COLO668 (cell line): ENCODE results near the gene CHAC1.

ENCODE experiments used
- DNase-seq: peaks from one replicate; lab custom pipeline; 2025; ENCODE audit not compliant: unreplicated experiment; lab: John Stamatoyannopoulos, UW

Gene CHAC1

DNA sequence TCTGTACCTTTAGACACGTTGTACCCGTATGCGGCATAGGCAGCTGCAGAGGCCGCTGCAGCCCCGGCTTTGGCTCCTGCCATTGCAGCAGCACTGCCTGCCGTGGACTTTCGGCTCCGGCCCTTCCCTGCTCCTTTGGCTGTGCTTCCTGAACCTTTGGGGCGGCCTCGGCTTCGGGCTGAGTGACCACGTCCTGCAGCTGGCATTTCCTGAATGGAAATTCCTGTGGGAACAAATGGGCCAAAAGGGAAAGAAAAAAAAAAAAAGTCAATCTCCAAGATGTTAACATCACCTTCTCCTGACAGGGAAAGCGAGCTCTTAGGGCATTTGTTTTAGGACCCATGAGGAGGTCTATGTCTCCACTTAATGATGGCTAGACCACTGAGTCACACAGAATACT, 29.6 kb downstream of the CHAC1 start:
- no peak for DNase-seq

DNA sequence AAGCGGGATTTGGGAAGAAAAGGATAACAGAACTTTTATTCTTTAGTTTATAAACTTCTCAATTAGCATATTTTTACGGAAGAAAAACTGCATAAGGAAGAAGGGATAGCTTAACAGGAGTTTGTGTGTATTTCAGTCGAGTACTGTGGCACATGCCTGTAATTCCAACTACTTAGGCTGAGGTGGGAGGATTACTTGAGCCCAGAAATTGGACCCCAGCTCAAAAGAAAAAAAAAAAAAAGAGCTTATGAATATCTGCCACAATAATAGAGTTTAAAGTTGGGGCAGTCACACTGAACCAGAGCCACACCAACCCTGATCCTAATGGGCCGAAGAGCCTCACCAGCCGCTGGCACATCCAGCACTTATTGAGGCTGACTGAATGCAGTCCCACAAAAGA, 31.1 kb downstream of the CHAC1 start:
- DNase-seq: no peak

DNA sequence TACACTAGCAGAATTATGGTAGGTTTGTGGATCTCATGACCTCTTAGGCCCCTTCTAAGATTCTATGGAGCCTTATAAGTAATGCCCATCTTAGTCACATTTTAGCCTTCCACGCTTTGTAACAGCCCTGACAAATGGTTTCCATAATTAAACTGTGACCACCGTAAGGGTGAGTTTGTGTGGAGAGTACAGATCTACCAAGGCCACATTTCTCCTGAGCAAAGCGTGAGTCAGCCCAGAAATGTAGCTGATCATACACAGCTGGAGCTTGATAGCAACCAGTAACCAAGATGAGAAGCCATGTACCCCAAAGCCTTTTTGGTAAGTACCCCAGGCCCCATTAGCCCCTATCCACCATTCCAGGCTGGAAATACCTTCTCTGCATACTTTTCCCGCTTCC, 31.7 kb downstream of the CHAC1 start:
- no peak for DNase-seq

DNA sequence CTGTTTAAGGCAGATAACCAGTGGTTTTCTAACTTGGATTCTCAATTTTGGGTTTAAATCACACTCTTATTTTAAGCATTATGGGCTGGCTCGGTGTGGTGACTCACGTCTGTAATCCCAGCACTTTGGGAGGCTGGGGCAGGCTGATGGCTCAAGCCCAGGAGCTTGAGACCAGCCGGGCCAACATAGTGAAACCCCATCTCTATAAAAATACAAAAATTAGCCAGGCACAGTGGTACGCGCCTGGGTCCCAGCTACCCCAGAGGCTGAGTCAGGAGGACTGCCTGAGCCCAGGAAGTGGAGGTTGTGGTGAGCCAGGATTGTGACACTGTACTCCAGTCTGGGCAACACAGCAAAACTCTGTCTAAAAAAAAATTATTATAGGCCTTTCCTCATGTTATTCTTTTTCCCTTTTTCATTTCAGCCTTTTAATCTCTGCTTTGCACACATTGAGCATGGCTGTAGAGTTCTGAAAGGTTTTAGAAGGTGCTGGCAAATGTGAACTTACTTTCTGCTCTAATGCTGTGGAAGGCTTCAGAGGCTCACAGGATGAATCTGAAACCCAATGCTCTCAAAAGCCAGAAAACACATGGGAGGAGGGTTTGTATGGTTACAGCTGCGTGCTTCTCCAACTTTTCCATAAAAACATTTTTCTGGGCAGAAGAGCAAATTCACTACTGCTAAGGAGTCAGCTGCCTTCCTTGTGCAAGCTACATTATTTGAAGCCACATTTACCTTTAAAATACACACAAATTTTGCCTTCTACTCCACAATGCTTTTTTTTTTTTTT, 32.5 kb downstream of the CHAC1 start:
- no peak for DNase-seq

DNA sequence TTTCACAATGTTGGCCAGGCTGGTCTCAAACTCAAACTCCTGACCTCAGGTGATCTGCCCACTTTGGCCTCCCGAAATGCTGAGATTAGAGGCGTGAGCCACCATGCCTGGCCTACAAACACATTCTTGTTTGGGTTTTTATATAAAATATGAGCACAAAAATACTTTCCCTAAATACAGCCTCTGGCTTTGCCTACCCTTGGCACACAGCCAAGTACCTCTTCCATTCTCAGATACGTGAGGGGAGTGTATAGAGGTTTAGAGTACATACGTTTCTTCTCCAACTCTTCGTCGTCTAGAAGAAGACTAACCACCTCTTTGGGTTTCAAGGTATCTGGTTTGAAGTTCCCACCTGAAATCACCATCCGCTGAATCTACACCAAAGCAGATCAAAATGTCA, 33.5 kb downstream of the CHAC1 start:
- DNase-seq: no peak

DNA sequence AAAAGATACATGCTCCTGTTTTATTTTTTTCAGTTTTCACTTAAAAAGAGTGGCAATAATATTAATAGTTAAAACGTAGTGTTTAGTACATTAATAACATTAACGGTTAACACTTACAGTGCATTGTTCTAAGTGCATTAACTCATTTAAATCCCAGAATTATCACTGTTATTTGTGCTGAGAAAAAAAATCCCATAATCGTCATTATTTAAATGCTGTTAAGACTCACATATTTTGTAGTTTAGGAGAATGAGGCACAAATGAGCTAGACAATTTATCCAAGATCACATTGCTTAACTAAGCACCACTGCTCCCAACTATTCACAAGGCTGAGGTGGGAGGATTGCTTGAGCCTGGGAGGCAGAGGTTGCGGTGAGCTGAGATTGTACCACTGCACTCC, 34.9 kb downstream of the CHAC1 start:
- DNase-seq: no peak

DNA sequence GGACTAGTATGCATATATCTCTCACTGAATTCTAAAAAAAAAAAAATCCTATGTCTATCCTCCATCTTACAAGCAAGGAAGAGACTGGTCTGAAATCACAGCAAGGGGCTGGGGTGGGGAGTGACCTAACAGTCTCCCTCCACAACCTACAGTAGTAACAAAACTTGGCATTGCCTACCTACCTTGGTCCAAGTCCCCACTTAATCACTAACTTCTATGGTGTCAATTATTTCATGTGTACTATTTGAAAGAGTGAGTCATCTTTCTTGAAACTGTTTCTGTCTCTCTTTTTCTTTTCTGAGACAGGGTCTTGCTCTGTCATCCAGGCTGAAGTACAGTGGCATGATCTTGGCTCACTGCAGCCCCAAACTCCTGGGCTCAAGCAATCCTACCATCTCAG, 36.8 kb downstream of the CHAC1 start:
- no peak for DNase-seq

DNA sequence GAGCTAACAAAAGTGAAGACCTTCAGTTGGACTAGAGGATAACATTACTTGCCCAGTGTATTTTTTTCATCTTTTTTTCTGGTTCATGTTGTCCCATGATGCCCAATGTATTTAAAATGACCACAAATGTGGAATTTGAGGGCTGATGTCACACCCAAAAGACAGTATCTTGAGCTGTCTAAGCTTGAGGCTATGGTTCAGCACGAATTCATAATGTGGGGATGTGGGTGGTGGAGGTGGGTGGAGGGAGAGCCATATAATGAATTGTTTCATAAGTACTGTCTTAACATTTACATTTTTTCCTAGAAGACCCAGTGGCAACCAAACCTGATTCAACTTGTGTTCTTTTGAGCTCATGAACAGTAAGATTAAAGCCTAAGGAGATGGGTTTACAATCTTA, 37.5 kb downstream of the CHAC1 start:
- no peak for DNase-seq

DNA sequence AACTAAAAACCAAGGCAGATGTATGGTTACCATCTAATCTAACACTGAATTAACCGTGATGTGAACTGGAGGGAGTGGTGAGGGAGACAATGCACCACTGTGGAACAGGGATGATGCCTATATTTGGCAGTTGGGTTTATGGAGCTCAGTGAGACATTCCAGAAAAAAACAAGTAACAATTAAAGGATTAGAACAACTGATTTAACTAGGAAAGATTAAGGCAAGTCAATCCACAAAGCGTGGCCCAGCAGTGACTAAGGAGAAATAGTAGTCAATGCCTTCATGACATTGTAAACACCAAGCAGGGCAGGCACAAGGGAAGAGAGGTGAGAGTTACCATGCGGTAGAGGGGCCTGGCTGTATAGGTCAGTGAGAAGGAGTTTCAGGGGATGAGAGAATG, 38.1 kb downstream of the CHAC1 start:
- no peak for DNase-seq

DNA sequence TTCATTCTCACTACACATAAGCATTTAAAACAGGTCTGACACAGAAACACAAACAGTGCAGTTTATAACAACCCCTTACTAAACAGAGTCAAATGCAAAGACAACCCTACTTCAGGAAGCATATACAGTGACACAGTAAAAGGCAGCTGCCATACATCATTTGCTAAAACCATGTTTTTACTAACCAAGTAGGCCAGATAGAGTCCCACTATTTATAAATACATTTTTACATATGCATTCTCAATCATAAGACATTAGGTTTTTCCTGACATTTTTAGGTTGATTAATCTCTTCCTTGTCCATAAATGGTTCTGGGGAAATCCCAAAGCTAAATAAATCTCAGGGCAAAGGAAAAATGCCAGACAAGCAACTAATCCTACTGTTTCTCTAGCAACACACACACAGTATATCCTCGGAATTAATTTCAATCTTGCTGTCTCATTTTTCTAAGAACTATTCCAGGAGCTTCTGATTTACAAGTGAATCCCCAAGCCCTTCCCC, 39.0 kb downstream of the CHAC1 start:
- DNase-seq: no peak

DNA sequence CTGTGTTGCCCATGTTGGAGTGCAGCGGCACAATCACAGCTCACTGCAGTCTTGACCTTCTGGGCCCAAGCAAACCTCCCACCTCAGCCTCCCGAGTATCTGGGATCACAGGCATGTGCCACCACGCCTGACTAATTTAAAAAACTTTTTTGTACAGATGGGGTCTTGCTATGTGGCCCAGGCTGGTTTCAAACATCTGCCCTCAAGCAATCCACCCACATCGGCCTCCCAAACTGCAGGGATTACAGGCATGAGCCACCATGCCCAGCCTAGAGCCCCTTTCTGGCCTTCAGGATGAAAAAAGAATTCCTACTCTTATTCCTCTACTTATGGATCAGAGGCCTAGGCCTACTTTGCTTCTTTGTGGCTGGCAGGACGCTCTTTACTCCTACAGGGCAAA, 39.6 kb downstream of the CHAC1 start:
- DNase-seq: no peak

DNA sequence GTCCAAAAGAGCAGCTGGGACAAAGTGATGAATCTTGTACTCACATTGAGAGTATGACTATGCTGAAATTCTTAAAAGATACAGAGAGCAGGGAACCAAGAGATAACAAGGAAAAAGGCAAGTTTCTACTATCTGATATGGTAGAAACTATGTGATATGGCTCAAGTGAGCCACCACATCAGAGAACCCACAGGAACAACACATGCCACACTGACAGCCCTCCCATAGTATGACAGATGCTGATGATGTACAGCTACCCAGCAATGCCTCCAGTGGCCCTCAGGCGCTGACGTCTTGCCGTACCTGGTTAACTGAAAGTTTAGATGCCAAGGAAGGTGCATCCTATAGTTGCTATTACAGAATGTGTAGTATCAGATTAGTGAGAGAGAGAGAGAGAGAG, 42.4 kb downstream of the CHAC1 start:
- DNase-seq: no peak

DNA sequence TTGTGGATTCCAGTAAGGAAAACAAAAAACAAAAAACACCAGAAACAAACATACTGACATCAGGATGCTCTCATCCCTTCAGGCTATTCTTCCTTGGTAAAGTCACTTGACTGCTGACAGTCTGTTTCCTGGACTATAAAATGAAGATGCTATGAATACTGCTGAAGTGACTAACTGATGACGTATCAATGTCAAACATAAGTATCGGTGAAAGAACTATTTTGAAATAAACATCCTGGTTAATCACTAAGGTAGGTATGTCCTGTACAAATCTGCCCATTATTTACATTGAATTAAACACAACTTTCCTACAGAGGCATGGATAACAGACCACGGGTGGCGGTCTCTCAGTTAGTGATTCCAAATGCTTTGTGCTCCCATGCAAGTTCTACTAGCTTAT, 45.9 kb downstream of the CHAC1 start:
- no peak for DNase-seq

DNA sequence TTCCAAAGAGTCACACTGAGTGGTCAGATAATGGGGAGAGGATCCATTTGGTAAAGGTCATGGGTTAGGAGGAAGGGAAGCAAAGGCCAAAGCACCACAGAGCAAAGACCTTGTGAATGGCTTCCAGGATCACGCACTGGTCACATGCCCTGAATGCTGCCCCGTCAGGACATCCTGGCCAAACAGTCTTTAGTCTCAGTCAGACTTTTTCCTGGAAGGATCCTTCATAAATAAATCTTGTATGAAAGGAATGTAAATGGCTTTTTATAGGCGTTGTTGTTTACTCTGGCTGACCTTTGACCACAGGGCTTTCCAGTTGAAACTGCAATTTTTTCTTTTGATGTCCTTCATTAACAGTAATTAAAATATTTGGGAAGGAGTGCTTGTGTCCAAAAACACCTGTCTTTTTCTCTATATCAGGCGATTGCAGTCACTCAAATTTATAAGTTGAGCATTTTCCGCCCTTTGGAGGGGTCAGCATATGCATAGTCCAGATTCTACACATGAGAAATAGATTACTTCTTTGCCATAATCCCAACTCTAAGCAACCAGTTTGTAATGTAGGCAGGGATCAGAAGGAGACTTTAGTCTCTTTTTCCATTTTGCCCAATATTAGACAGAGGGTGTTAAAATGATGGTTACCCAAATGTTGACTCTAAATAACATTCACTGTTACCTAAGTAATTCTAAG, 48.4 kb downstream of the CHAC1 start:
- DNase-seq: no peak

DNA sequence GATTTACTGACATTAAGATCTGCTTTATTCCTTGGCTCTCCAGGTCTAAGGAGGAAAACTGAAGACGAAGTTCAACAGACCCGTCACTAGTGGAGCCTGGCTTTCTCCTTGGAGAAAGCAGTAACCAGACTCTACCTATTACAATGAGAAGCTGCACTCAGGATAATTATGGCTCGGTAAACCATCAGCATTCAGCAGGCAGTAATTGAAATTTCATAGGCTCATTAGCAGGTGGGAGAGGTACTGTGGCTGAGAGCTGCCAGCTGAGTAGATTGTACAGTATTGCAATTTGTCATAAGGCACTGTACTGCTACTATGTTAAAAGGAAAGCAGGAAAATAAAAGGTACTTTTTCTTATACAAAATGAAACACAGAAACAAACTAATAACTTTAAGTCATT, 51.2 kb downstream of the CHAC1 start:
- DNase-seq: no peak
